Measurements from ENCODE around the gene SLC39A3.
A peak's percentile ranks its signal among the peaks of the same experiment; 100 is the strongest.

SLC39A3 gene

GRCh38 chr19:2736550-2737190 lies 3.1 kb downstream of the SLC39A3 start:
- TF ChIP-seq ZBTB7A (IDR thresholded peaks at IDR 0.05; ENCODE audit: low read depth): no peak
- TF ChIP-seq CEBPB (IDR thresholded peaks at IDR 0.05): no peak
- TF ChIP-seq, protein P1, sequence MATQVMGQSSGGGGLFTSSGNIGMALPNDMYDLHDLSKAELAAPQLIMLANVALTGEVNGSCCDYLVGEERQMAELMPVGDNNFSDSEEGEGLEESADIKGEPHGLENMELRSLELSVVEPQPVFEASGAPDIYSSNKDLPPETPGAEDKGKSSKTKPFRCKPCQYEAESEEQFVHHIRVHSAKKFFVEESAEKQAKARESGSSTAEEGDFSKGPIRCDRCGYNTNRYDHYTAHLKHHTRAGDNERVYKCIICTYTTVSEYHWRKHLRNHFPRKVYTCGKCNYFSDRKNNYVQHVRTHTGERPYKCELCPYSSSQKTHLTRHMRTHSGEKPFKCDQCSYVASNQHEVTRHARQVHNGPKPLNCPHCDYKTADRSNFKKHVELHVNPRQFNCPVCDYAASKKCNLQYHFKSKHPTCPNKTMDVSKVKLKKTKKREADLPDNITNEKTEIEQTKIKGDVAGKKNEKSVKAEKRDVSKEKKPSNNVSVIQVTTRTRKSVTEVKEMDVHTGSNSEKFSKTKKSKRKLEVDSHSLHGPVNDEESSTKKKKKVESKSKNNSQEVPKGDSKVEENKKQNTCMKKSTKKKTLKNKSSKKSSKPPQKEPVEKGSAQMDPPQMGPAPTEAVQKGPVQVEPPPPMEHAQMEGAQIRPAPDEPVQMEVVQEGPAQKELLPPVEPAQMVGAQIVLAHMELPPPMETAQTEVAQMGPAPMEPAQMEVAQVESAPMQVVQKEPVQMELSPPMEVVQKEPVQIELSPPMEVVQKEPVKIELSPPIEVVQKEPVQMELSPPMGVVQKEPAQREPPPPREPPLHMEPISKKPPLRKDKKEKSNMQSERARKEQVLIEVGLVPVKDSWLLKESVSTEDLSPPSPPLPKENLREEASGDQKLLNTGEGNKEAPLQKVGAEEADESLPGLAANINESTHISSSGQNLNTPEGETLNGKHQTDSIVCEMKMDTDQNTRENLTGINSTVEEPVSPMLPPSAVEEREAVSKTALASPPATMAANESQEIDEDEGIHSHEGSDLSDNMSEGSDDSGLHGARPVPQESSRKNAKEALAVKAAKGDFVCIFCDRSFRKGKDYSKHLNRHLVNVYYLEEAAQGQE (IDR thresholded peaks at IDR 0.05; ENCODE audit: low read depth): no peak
- TF ChIP-seq, protein P2, sequence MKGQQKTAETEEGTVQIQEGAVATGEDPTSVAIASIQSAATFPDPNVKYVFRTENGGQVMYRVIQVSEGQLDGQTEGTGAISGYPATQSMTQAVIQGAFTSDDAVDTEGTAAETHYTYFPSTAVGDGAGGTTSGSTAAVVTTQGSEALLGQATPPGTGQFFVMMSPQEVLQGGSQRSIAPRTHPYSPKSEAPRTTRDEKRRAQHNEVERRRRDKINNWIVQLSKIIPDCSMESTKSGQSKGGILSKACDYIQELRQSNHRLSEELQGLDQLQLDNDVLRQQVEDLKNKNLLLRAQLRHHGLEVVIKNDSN (IDR thresholded peaks at IDR 0.05): no peak
- no peak for TF ChIP-seq EP300 (IDR thresholded peaks at IDR 0.05; ENCODE audit: borderline replicate concordance)
- TF ChIP-seq TEAD4 (IDR thresholded peaks at IDR 0.05): no peak
- TF ChIP-seq NFIC (IDR thresholded peaks at IDR 0.05): no peak
- no peak for TF ChIP-seq TAF1 (IDR thresholded peaks at IDR 0.05; ENCODE audit: low read depth)
- no peak for TF ChIP-seq RAD21 (IDR thresholded peaks at IDR 0.05; ENCODE audit: low read depth)
- no peak for TF ChIP-seq EGR1 (IDR thresholded peaks at IDR 0.05)
- no peak for TF ChIP-seq FOXM1 (IDR thresholded peaks at IDR 0.05; ENCODE audit: borderline replicate concordance, low read depth)
- no peak for TF ChIP-seq CREB1 (IDR thresholded peaks at IDR 0.05; ENCODE audit: low read depth)
- TF ChIP-seq YY1 (IDR thresholded peaks at IDR 0.05; ENCODE audit: low read depth): no peak
- TF ChIP-seq TCF12 (IDR thresholded peaks at IDR 0.05; ENCODE audit: low read depth): no peak
- TF ChIP-seq, protein P3, sequence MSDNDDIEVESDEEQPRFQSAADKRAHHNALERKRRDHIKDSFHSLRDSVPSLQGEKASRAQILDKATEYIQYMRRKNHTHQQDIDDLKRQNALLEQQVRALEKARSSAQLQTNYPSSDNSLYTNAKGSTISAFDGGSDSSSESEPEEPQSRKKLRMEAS (IDR thresholded peaks at IDR 0.05): no peak

DNA sequence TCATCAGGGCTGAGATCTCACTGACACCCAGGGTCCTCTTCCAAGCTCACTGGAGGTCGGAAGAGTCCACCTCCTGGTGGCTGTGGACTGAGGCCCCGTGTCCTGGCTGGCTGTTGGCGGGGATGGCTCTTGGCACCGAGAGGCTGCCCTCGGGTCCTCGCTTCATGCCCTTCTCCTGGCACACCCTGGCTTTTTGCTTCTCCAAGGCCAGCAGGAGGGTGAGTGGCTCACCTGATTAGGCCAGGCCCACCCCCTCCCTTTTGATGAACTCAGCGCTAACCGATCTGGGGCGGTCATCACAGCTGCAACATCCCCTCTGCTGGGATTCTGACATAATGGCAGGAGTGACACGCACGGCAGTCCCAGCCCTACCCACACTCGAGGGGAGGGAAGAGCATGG lies 4.4 kb downstream of the SLC39A3 start:
- TF ChIP-seq CEBPB (IDR thresholded peaks at IDR 0.05) (no peak), YY1 (IDR thresholded peaks at IDR 0.05; ENCODE audit: low read depth) (no peak)

DNA sequence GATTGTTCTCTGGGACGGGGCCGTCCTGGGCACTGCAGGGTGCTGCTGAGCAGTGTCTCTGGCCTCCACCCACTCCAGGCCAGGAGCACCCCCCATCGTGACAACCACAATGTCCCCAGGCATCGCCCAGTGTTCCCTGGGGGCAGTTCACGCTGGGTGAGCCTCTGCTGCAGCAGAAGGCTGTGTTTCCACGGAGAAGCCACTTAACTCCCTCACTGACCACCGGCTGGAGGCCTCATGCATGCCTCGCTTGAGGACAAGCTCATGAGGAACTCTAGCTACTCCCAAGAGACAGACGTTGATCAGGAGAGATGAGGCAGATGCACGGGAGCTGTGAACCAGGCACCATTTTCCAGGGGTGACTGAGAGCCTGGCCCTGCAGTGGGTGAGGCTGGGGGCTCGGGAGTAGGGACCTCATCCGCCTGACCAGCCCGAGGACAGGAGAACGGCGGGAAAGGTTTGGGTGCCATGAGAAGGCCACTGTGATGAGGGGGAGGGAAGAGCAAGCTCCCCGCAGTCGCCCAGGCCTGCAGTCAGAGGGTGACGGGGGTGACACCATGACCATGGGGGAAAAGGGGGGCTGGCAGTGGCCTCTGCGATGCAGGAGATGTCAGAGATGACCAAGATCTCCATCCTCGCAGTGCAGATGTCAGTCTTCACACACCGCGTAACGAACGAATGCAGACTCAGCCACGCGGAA lies 5.1 kb downstream of the SLC39A3 start:
- TF ChIP-seq, protein P3 (IDR thresholded peaks at IDR 0.05): 0 out of 2 replicates have a peak, but pooled peaks have one; percentile 24
- TF ChIP-seq TAF1 (IDR thresholded peaks at IDR 0.05; ENCODE audit: low read depth) (no peak), RAD21 (IDR thresholded peaks at IDR 0.05; ENCODE audit: low read depth) (no peak)
- TF ChIP-seq, protein P1 (IDR thresholded peaks at IDR 0.05; ENCODE audit: low read depth): no peak

DNA sequence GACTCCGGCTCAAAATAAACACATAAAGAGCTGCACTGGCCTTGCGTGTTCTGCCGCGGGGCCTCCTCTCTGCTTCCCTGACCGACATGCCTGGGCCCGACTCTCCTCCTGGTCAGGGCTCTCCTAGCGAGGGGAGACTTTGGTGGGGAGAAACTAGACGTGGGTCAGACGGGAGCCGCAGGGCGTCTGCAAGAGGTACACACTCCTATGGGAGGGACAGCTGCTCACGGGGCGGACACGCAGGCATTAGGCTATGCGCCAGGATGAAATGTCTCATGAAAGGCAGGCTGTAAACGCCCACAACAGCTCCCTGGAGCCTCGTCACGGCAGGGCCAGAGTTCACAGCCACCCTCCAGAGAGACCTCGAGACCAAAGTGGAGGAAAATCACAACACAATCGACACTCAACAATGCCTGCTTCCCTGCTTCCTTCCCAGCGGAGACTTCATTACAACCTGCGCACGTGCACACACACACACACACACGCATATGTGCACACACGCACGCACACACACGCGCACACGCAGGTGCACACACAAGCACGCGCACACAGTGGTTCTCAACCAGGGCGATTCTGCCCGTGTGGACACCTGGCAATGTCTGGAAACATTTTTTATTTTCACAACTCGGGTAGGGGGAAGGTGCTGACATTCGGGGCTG lies 5.8 kb downstream of the SLC39A3 start:
- TF ChIP-seq CREB1 (IDR thresholded peaks at IDR 0.05; ENCODE audit: low read depth) (no peak), NFIC (IDR thresholded peaks at IDR 0.05) (no peak), EGR1 (IDR thresholded peaks at IDR 0.05) (no peak), TCF12 (IDR thresholded peaks at IDR 0.05; ENCODE audit: low read depth) (no peak), ZBTB7A (IDR thresholded peaks at IDR 0.05; ENCODE audit: low read depth) (no peak), TEAD4 (IDR thresholded peaks at IDR 0.05) (no peak), EP300 (IDR thresholded peaks at IDR 0.05; ENCODE audit: borderline replicate concordance) (no peak), RAD21 (IDR thresholded peaks at IDR 0.05; ENCODE audit: low read depth) (no peak), TAF1 (IDR thresholded peaks at IDR 0.05; ENCODE audit: low read depth) (no peak), YY1 (IDR thresholded peaks at IDR 0.05; ENCODE audit: low read depth) (no peak), FOXM1 (IDR thresholded peaks at IDR 0.05; ENCODE audit: borderline replicate concordance, low read depth) (no peak), CEBPB (IDR thresholded peaks at IDR 0.05) (no peak)
- TF ChIP-seq, protein P1 (IDR thresholded peaks at IDR 0.05; ENCODE audit: low read depth): no peak
- TF ChIP-seq, protein P3 (IDR thresholded peaks at IDR 0.05): no peak
- TF ChIP-seq, protein P2 (IDR thresholded peaks at IDR 0.05): no peak

Data from Ishikawa (cell line).